H1 (cell line): ENCODE measurements around the gene DHCR24.

Experiments used
- EP300 ChIP-seq, 2 experiments: IDR thresholded peaks; 1 replicate in 1 of 2; 2 replicates in 1 of 2; pipeline ENCODE4 v1.6.1; 2011 to 2012; ENCODE audit warnings: low read depth in 2 of 2, low read length in 2 of 2, mild to moderate bottlenecking in 2 of 2, borderline replicate concordance in 1 of 2, inconsistent platforms in 1 of 2, moderate library complexity in 1 of 2
- KDM1A ChIP-seq: fragments of 200-600, 300-600 bp; sonication (generic); IDR thresholded peaks from 2 replicates; pipeline ENCODE4 v1.7.1; 2016; ENCODE audit warnings: mild to moderate bottlenecking, low read length, borderline replicate concordance
- PHF8 ChIP-seq: fragments of 200-600 bp; sonication (generic); conservative IDR thresholded peaks from 2 replicates; pipeline ENCODE4 v1.7.1; 2012; ENCODE audit warnings: low read depth, mild to moderate bottlenecking, inconsistent platforms, low read length, moderate library complexity
- POLR2A ChIP-seq, 2 experiments: IDR thresholded peaks; 1 replicate in 1 of 2; 2 replicates in 1 of 2; pipeline ENCODE4 v1.6.1; 2011; ENCODE audit warnings: low read depth in 2 of 2, low read length in 2 of 2, mild to moderate bottlenecking in 2 of 2; ENCODE audit errors: control extremely low read depth in 1 of 2
- TAF1 ChIP-seq: IDR thresholded peaks from 2 replicates; pipeline ENCODE4 v1.6.1; 2011; ENCODE audit warnings: mild to moderate bottlenecking, low read depth, low read length
- YY1 ChIP-seq: IDR thresholded peaks from 2 replicates; pipeline ENCODE4 v1.6.1; 2011; ENCODE audit warnings: low read depth, mild to moderate bottlenecking, low read length

DNA sequence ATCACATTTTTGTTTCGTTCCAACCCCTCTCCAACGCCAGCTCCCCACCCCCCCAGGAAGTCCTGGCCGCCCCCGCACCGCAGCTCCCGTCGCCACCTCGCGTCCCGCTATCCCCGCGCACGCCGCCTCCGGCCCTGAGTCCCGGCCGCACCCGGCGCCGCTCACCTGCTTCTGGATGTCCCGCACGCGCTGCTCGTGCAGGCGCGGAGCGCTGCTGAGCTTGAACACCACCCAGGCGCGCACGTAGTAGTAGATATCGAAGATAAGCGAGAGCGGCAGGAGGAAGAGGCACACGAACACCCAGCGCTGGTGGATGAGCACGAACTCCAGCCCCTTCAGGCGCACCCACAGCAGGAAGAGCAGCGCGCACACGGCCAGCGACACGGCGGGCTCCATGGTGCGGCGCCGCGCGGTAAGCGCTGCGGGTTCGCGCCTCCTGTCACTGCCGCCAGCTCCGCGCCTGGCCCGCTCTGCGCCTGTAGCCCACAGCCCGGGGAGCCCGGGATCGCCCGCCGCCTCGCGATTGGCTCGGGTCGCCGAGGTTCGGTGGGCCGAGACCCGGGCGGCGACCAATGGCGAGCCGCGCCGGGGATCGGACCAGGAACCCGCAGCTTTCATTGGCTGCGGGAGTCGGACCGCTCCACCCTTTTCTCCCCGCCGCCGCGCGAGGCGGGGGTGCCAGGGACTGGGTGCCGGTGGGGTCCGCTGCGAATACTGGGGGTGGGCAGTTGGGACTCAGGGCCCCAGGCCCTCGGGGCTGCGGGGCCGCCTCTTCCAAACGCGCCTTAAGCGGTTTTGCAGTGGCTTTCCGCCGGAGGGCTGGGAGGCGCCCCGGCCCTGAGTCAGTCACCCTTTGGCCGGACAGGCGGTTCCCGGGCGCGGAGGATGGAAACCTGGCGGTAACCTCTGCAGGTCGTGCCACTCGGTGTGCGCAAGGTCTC, at the start of gene DHCR24:
- TF ChIP-seq TAF1 (peak; percentile 68; the same call in 1 of the 2 replicates), YY1 (no peak), EP300 (IDR thresholded peaks at IDR 0.05; ENCODE audit: borderline replicate concordance in 1 of 2, low read depth in 2 of 2, low read length in 2 of 2) (no peak), POLR2A (IDR thresholded peaks at IDR 0.05; ENCODE audit: control extremely low read depth in 1 of 2, low read depth in 2 of 2, low read length in 2 of 2) (peak in 1 of 2 experiments; percentile 65; a peak in 1 of 3 replicates), KDM1A (no peak), PHF8 (peak; percentile 69)
